GM12878 (cell line): Measurements from ENCODE around the gene FAM221B. TPM values are rescaled to one million over a fixed set of nuclear protein-coding genes. Genes with fewer than 3 reads are reported as not detected.

Experiments
- ATAC-seq: fragments of 200-7000 bp; cut with Tn5 transposase; 3 replicates; pipeline ENCODE4 v1.9.1; 2020; ENCODE audit warnings: mild to moderate bottlenecking, moderate library complexity
- BruUV-seq: library from RNA; stranded (reverse); fragments of 400-500 nt; replicated peaks from 2 replicates; lab custom pipeline; 2021; lab: Mats Ljungman, UMichigan
- CTCF ChIA-PET: fragments of 300-600 bp; sonication (Branson Sonifier 250); formaldehyde crosslinking; extraction: SDS; loops from one replicate; lab custom pipeline; 2021; ENCODE audit warnings: inconsistent platforms; lab: Yijun Ruan, JAX
- POLR2A ChIA-PET: fragments of 350-600 bp; formaldehyde crosslinking; extraction: SDS; loops from one replicate; lab custom pipeline; 2021; ENCODE audit warnings: inconsistent platforms; lab: Charles Lee
- RAD21 ChIA-PET: fragments of 300-600 bp; sonication (Branson Sonifier 250); formaldehyde crosslinking; loops from one replicate; lab custom pipeline; 2023; ENCODE audit warnings: antibody characterized with exemption; ENCODE audit not compliant: unreplicated experiment; lab: Charles Lee
- SMC1A ChIA-PET: fragments of 300-600 bp; sonication (Branson Sonifier 250); formaldehyde crosslinking; loops from one replicate; lab custom pipeline; 2023; ENCODE audit not compliant: unreplicated experiment, uncharacterized antibody; lab: Charles Lee
- DNase-seq: peaks from one replicate; pipeline ENCODE4 v3.0.0-alpha.2; 2011; ENCODE audit warnings: low read depth, low spot score
- FAIRE-seq: peaks from 3 replicates; lab custom pipeline; 2011; peaks lifted over from hg19 to GRCh38; lab: Jason Lieb, UNC
- H2AFZ ChIP-seq: 2 replicates; pipeline ENCODE4 v1.6.0; 2011; ENCODE audit warnings: low read depth, low read length, control low read depth; ENCODE audit not compliant: control insufficient read depth
- H3K27ac ChIP-seq: 2 replicates; pipeline ENCODE4 v1.5.1; 2011; ENCODE audit warnings: control low read depth; ENCODE audit not compliant: control insufficient read depth, insufficient read depth
- H3K27me3 ChIP-seq, 2 experiments: replicated peaks in 1 of 2; 2 replicates each; pipeline versions ENCODE4 v1.6.0 to v1.6.1; 2011; ENCODE audit warnings: low read length in 1 of 2; ENCODE audit not compliant: control insufficient read depth in 2 of 2, insufficient read depth in 2 of 2
- H3K36me3 ChIP-seq, 2 experiments: 2 replicates each; pipeline ENCODE4 v1.5.1; 2011; ENCODE audit warnings: low read length in 1 of 2; ENCODE audit not compliant: control insufficient read depth in 2 of 2, insufficient read depth in 2 of 2
- H3K4me1 ChIP-seq: 2 replicates; pipeline ENCODE4 v1.6.1; 2011; ENCODE audit warnings: mild to moderate bottlenecking, low read length, moderate library complexity, mixed read lengths; ENCODE audit not compliant: control insufficient read depth, insufficient read depth
- H3K4me2 ChIP-seq: 2 replicates; pipeline ENCODE4 v1.6.0; 2011; ENCODE audit warnings: control low read depth; ENCODE audit not compliant: control insufficient read depth, insufficient read depth
- H3K4me3 ChIP-seq: fragments of 200-600 bp; sonication (generic); 2 replicates; pipeline ENCODE4 v1.5.1; 2016
- H3K79me2 ChIP-seq: 2 replicates; pipeline ENCODE4 v1.6.0; 2011; ENCODE audit warnings: low read length; ENCODE audit not compliant: control insufficient read depth, insufficient read depth
- H3K9ac ChIP-seq: 2 replicates; pipeline ENCODE4 v1.8.0; 2011; ENCODE audit warnings: low read length, control low read depth, mixed read lengths; ENCODE audit not compliant: control insufficient read depth, insufficient read depth
- H3K9me3 ChIP-seq: replicated peaks from 3 replicates; pipeline ENCODE4 v1.5.1; 2011; ENCODE audit warnings: mild to moderate bottlenecking, low read length; ENCODE audit not compliant: control insufficient read depth, insufficient read depth
- H4K20me1 ChIP-seq: 2 replicates; pipeline ENCODE4 v1.6.0; 2011; ENCODE audit not compliant: control insufficient read depth, insufficient read depth
- CHD4 ChIP-seq: fragments of 200-600 bp; sonication (generic); IDR thresholded peaks from 2 replicates; pipeline ENCODE4 v1.6.1; 2016; ENCODE audit warnings: mild to moderate bottlenecking
- E4F1 ChIP-seq: fragments of 450-650 bp; IDR thresholded peaks from 2 replicates; pipeline ENCODE4 v1.6.1; 2018; ENCODE audit warnings: borderline replicate concordance, mild to moderate bottlenecking; ENCODE audit not compliant: partially characterized antibody
- EGR1 ChIP-seq, 2 experiments: IDR thresholded peaks; 1 replicate in 1 of 2; 2 replicates in 1 of 2; pipeline ENCODE4 v1.6.1; 2011 to 2012; ENCODE audit warnings: low read depth in 2 of 2, low read length in 2 of 2, borderline replicate concordance in 1 of 2, mild to moderate bottlenecking in 1 of 2, moderate library complexity in 1 of 2
- ELK1 ChIP-seq: IDR thresholded peaks from 2 replicates; pipeline ENCODE4 v1.6.1; 2012; ENCODE audit warnings: low read depth, low read length, improper control_type of control experiment
- EP300 ChIP-seq, 2 experiments: fragments of 150-350 bp in 1 of 2; IDR thresholded peaks; 2 replicates each; pipeline ENCODE4 v1.6.1; 2011 to 2012; ENCODE audit warnings: low read depth in 2 of 2, low read length in 2 of 2, borderline replicate concordance in 1 of 2, improper control_type of control experiment in 1 of 2, inconsistent platforms in 1 of 2; ENCODE audit not compliant: control insufficient read depth in 1 of 2
- EZH2 ChIP-seq: IDR thresholded peaks from 2 replicates; pipeline ENCODE4 v1.6.1; 2012; ENCODE audit warnings: low read depth, mild to moderate bottlenecking, control low read depth, inconsistent platforms, low read length, borderline replicate concordance; ENCODE audit not compliant: control insufficient read depth
- HCFC1 ChIP-seq: fragments of 150-350 bp; IDR thresholded peaks from 2 replicates; pipeline ENCODE4 v1.6.1; 2014; ENCODE audit warnings: low read length
- STAT1 ChIP-seq: fragments of 450-650 bp; conservative IDR thresholded peaks from 2 replicates; pipeline ENCODE4 v1.6.1; 2014; ENCODE audit warnings: antibody characterized with exemption, mild to moderate bottlenecking
- ZNF207 ChIP-seq: fragments of 450-650 bp; IDR thresholded peaks from 2 replicates; pipeline ENCODE4 v1.6.1; 2014; ENCODE audit warnings: antibody characterized with exemption, mild to moderate bottlenecking, borderline replicate concordance
- ZNF687 ChIP-seq: fragments of 450-650 bp; IDR thresholded peaks from 2 replicates; pipeline ENCODE4 v1.6.1; 2017; ENCODE audit warnings: mild to moderate bottlenecking, moderate library complexity
- WGBS: methylation state at CpG from one replicate; pipeline ENCODE4 v1.1.6; 2016; ENCODE audit warnings: low lambda C conversion rate; ENCODE audit not compliant: insufficient replicate concordance, insufficient coverage; ENCODE audit errors: missing lambda C conversion rate; 5-methylcytosine and 5-hydroxymethylcytosine counted together
- in situ Hi-C: fragments of 300-500 bp; cut with MboI; formaldehyde crosslinking; loops from 9 replicates; pipeline ENCODE4 v1.14.3; 2018; ENCODE audit warnings: mixed read lengths
- intact Hi-C: fragments of 100-400 bp; cut with micrococcal nuclease; formaldehyde crosslinking; loops from one replicate; pipeline ENCODE4 v1.14.2; 2022; ENCODE audit not compliant: unreplicated experiment
- polyA plus RNA-seq, 11 experiments: library from polyadenylated mRNA; depleted of rRNA in 4 of 11; unstranded in 6 of 11; stranded (reverse) in 5 of 11; fragments of >200 nt; fragmentation: Nextera tagmentation in 4 of 11; fragmentation: Illumina TruSeq in 1 of 11; extraction: Ambion mirVana in 4 of 11; extraction: Trizol in 1 of 11; gene quantifications; 1 replicate in 1 of 11; 2 replicates in 10 of 11; pipeline versions ENCODE4 v1.2.1 to v1.2.3, GENCODE V29; 2011 to 2016; ENCODE audit warnings: inconsistent platforms in 2 of 11, missing spikeins in 2 of 11, low read depth in 1 of 11
- total RNA-seq, 4 experiments: library from RNA; depleted of rRNA in 3 of 4; stranded (reverse); fragments of >200 nt in 3 of 4; fragmentation: Illumina TruSeq in 1 of 4; extraction: Trizol in 1 of 4; gene quantifications; 2 replicates each; pipeline versions ENCODE4 v1.2.1 to v1.2.3, GENCODE V29; 2013 to 2021

The FAM221B gene
- total and polyA plus RNA-seq, 10 of the 15 experiments (the other 5 are each of a cell fraction or from before 2014, with no cell fraction given) = 0.02 to 0.12 (median 0.04) TPM; not detected in 5

DNA sequence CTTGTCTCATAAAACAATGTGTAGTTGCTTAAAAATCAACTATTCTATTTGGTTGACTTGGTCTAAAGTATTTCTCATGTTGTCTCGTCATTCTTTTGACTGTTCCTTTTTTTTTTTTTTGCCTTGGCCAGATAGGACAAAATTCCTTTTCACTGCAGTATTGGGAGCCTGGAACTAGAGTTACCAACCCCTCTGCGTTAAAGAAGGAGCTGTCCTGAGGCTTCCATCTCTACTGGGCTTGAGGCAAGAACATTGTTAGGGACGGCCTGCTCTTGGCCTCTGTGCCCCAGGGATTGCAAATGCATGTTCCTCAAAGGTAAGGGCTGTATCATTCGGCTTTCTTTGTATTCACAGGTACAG, 38.5 kb downstream of the FAM221B start:
- no peak; the same call in 2 of the 3 replicates for ATAC-seq
- WGBS = 25% methylated on average over 4 of the region's 4 CpGs
- Histone ChIP-seq H3K4me3 (no peak overlapping the region), H3K36me3 (peaks cover 2 to 6% of the 10 kb centered on the region in 2 experiments), H3K9me3 (no peaks in the 10 kb centered on the region), H3K27me3 (no peaks in the 10 kb centered on the region), H2AFZ (no peak overlapping the region), H3K4me2 (no peak overlapping the region), H3K79me2 (no peaks in the 10 kb centered on the region), H3K4me1 (no peaks in the 10 kb centered on the region), H3K27ac (no peak overlapping the region), H3K9ac (no peak overlapping the region), H4K20me1 (no peaks in the 10 kb centered on the region; the same call in 1 of the 2 replicates)
- in situ Hi-C loops = no loop called here
- no peak for FAIRE-seq
- SMC1A ChIA-PET = interaction anchor here (0.8 to 3.1 kb wide), 14 partner anchors 12 to 143 kb away, joined by 3 to 26 read pairs (median 3); partner anchors contain the start of gene SPAG8
- TF ChIP-seq STAT1 (no peak), EGR1 (IDR thresholded peaks at IDR 0.05; ENCODE audit: borderline replicate concordance in 1 of 2, low read depth in 2 of 2, low read length in 2 of 2) (no peak), EP300 (IDR thresholded peaks at IDR 0.05; ENCODE audit: borderline replicate concordance in 1 of 2, control insufficient read depth in 1 of 2, low read depth in 2 of 2, low read length in 2 of 2) (no peak), E4F1 (no peak), ZNF687 (no peak), ZNF207 (no peak), ELK1 (no peak), HCFC1 (no peak), CHD4 (no peak), EZH2 (no peak)
- no TSS peak for BruUV-seq
- CTCF ChIA-PET = interaction anchor here (0.6 to 5.1 kb wide), 45 partner anchors 9 to 851 kb away, joined by 3 to 101 read pairs (median 5); partner anchors contain the start of genes CCDC107, HINT2, RMRP and SPAG8
- intact Hi-C loops = loop anchor here (1.0 to 2.0 kb wide), 3 partner anchors 25 to 92 kb away; partner anchors contain the start of gene HINT2
- RAD21 ChIA-PET = interaction anchor here (0.8 to 2.2 kb wide), 17 partner anchors 21 to 186 kb away, joined by 3 to 26 read pairs (median 5); partner anchors contain the start of genes CCDC107, RMRP and SPAG8
- no peak for DNase-seq
- POLR2A ChIA-PET = interaction anchor here (1.3 kb wide), 1 partner anchor 36 kb away, joined by 3 read pairs; no protein-coding TSS in a partner anchor
